A549 (cell line): Measurements from ENCODE around the gene AMZ2.

ENCODE experiments used
- CTCF ChIP-seq: fragments of >200 bp; sonication (Bioruptor Twin); formaldehyde crosslinking; IDR thresholded peaks from 3 replicates; pipeline ENCODE4 v1.5.1; 2016
- EHMT2 ChIP-seq: fragments of 200-600 bp; sonication (generic); IDR thresholded peaks from 2 replicates; pipeline ENCODE4 v1.6.1; 2016; ENCODE audit warnings: antibody characterized with exemption, low read depth, mild to moderate bottlenecking, moderate library complexity
- ELK1 ChIP-seq: fragments of 150-350 bp; IDR thresholded peaks from 2 replicates; pipeline ENCODE4 v1.6.1; 2014; ENCODE audit warnings: low read depth, mild to moderate bottlenecking, low read length
- EP300 ChIP-seq, 2 experiments: fragments of >200 bp; sonication (Bioruptor Twin); formaldehyde crosslinking; IDR thresholded peaks; 2 replicates in 1 of 2; 3 replicates in 1 of 2; pipeline ENCODE4 v1.6.1; 2016 to 2017
- JUNB ChIP-seq: fragments of >200 bp; sonication (Bioruptor Twin); formaldehyde crosslinking; IDR thresholded peaks from 2 replicates; pipeline ENCODE4 v1.6.1; 2016
- MAFK ChIP-seq: fragments of 450-650 bp; IDR thresholded peaks from 2 replicates; pipeline ENCODE4 v1.6.1; 2014; ENCODE audit not compliant: partially characterized antibody
- MAX ChIP-seq: IDR thresholded peaks from 2 replicates; pipeline ENCODE4 v1.6.1; 2012
- NPAS2 ChIP-seq: fragments of 250-450 bp; sonication (Bioruptor Pico); IDR thresholded peaks from 2 replicates; pipeline ENCODE4 v1.8.0; 2022; ENCODE audit warnings: mild to moderate bottlenecking, moderate library complexity, borderline replicate concordance
- NR3C1 ChIP-seq: fragments of >200 bp; sonication (Bioruptor Twin); formaldehyde crosslinking; IDR thresholded peaks from 3 replicates; pipeline ENCODE4 v1.6.1; 2017
- POLR2A ChIP-seq: IDR thresholded peaks from 2 replicates; pipeline ENCODE4 v1.6.1; 2012; ENCODE audit warnings: mild to moderate bottlenecking, low read length
- REST ChIP-seq: fragments of 200-600 bp; sonication (generic); IDR thresholded peaks from 2 replicates; pipeline ENCODE4 v1.6.1; 2016; ENCODE audit warnings: antibody characterized with exemption, mild to moderate bottlenecking, moderate library complexity
- SREBF2 ChIP-seq: fragments of 450-650 bp; IDR thresholded peaks from 2 replicates; pipeline ENCODE4 v1.6.1; 2014; ENCODE audit warnings: mild to moderate bottlenecking, moderate library complexity

GRCh38 chr17:68288804-68289203 is 41.0 kb downstream of the AMZ2 start:
- TF ChIP-seq CTCF: no peak
- TF ChIP-seq REST: no peak
- TF ChIP-seq MAX: no peak
- no peak for TF ChIP-seq MAFK
- no peak for TF ChIP-seq JUNB
- TF ChIP-seq POLR2A: no peak
- no peak for TF ChIP-seq EP300 (IDR thresholded peaks at IDR 0.05)
- TF ChIP-seq NR3C1: no peak
- no peak for TF ChIP-seq EHMT2
- TF ChIP-seq NPAS2: no peak
- no peak for TF ChIP-seq ELK1
- TF ChIP-seq SREBF2: no peak
